ENCODE measurements around the gene SYT12. TPM values are rescaled to one million over a fixed set of nuclear protein-coding genes. Genes with fewer than 3 reads are reported as not detected.
A peak's percentile ranks its signal among the peaks of the same experiment; 100 is the strongest.

Gene SYT12
- total RNA-seq, 6 experiments from 2014 or later = 1.8 to 35.3 (median 14.2) TPM

GRCh38 chr11:67055812-67056211 is 32.9 kb downstream of the SYT12 start:
- Histone ChIP-seq H3K27me3 (no peaks in the 10 kb centered on the region), H3K36me3 (no peaks in the 10 kb centered on the region), H3K4me1 (peaks cover 0 to 66% (median 35%) of the 10 kb centered on the region in 4 donors), H3K9me3 (no peaks in the 10 kb centered on the region), H3K4me3 (peak overlapping the region in 2 of 3 donors; percentile 70 to 93), H3K27ac (peak overlapping the region; percentile 76 to 83 (median 83))
- peak in 1 of 4 donors; percentile 2 for ATAC-seq
- 15% methylated on average over 14 of the region's 17 CpGs for WGBS (ENCODE audit: insufficient coverage, low coverage, low lambda C conversion rate, missing lambda C conversion rate)
- intact Hi-C loops (cut with DNase I) = no loop called here
- TF ChIP-seq CTCF (IDR thresholded peaks at IDR 0.05) = no peak
- no peak for TF ChIP-seq POLR2A (IDR thresholded peaks at IDR 0.05)
- no peak for DNase-seq

GRCh38 chr11:67056267-67057204 is 33.6 kb downstream of the SYT12 start, which contains the start of gene RHOD:
Gene RHOD, plus strand, starts transcription at chr11:67056847. Its CDS starts 56 bp downstream, at chr11:67056903.
- DNase-seq = peak; percentile 68 to 80 (median 72)
- Histone ChIP-seq H3K36me3 (no peaks in the 10 kb centered on the region), H3K27ac (peak within 1 kb of the TSS; percentile 76 to 83 (median 83)), H3K9me3 (no peaks in the 10 kb centered on the region), H3K27me3 (no peaks in the 10 kb centered on the region), H3K4me3 (peak within 1 kb of the TSS; percentile 70 to 93 (median 86)), H3K4me1 (peaks cover 0 to 68% (median 35%) of the 10 kb centered on the region in 4 donors)
- WGBS (ENCODE audit: insufficient coverage, low coverage, low lambda C conversion rate, missing lambda C conversion rate) = 4% methylated on average over 15 of the region's 72 CpGs
- intact Hi-C loops (cut with DNase I) = no loop called here
- TF ChIP-seq CTCF (IDR thresholded peaks at IDR 0.05) (no peak), POLR2A (IDR thresholded peaks at IDR 0.05) (peak; percentile 80)
- ATAC-seq = peak; percentile 20 to 56 (median 51)

- ATAC-seq (peak; percentile 0 to 21 (median 16)), DNase-seq (peak in 1 of 3 donors; percentile 63)
- Histone ChIP-seq H3K27me3 (no peaks in the 10 kb centered on the region), H3K4me1 (peaks cover 0 to 66% (median 35%) of the 10 kb centered on the region in 4 donors), H3K36me3 (no peaks in the 10 kb centered on the region), H3K9me3 (no peaks in the 10 kb centered on the region), H3K4me3 (peak overlapping the region; percentile 70 to 93 (median 86)), H3K27ac (peak overlapping the region; percentile 63 to 83 (median 83))
- no peak for TF ChIP-seq CTCF (IDR thresholded peaks at IDR 0.05)
- no peak for TF ChIP-seq POLR2A (IDR thresholded peaks at IDR 0.05)
- WGBS (ENCODE audit: insufficient coverage, low coverage, low lambda C conversion rate, missing lambda C conversion rate) = 29% methylated on average over 3 of the region's 10 CpGs
- intact Hi-C loops (cut with DNase I) = no loop called here
These were observed 34.3 kb downstream of the SYT12 start for GRCh38 chr11:67057205-67057672.

- 83% methylated on average over 7 of the region's 8 CpGs for WGBS (ENCODE audit: insufficient coverage, low coverage, low lambda C conversion rate, missing lambda C conversion rate)
These were observed 35.6 kb downstream of the SYT12 start for GRCh38 chr11:67058506-67058905.

More at GRCh38 chr11:67058506-67058905, 35.6 kb downstream of the SYT12 start:
- no peak for DNase-seq
- no peaks in the 10 kb centered on the region for H3K27me3 ChIP-seq
- H3K4me3 ChIP-seq = no peak overlapping the region
- intact Hi-C loops (cut with DNase I) = no loop called here
- TF ChIP-seq POLR2A (IDR thresholded peaks at IDR 0.05) = no peak
- no peak for TF ChIP-seq CTCF (IDR thresholded peaks at IDR 0.05)
- no peak for ATAC-seq
- H3K9me3 ChIP-seq = no peaks in the 10 kb centered on the region
- H3K27ac ChIP-seq = peak overlapping the region in 1 of 3 donors; percentile 13
- H3K36me3 ChIP-seq = no peaks in the 10 kb centered on the region
- peaks cover 0 to 53% (median 26%) of the 10 kb centered on the region in 4 donors for H3K4me1 ChIP-seq
